Measurements from ENCODE around the gene VPS35L. TPM values are rescaled to one million over a fixed set of nuclear protein-coding genes. Genes with fewer than 3 reads are reported as not detected.

The VPS35L gene
- total RNA-seq, 6 experiments from 2014 or later: 65.6 to 81.9 (median 76.8) TPM

GRCh38 chr16:19694989-19695388 is 139.5 kb downstream of the VPS35L start:
- peaks cover 19% of the 10 kb centered on the region for H3K36me3 Mint-ChIP-seq (ENCODE audit: low read depth)
- DNase-seq: no peak

GRCh38 chr16:19696328-19696727 is 140.8 kb downstream of the VPS35L start:
- peak; percentile 87 for DNase-seq
- no peak overlapping the region for H3K4me3 Mint-ChIP-seq
- peak overlapping the region; percentile 89 for H3K27ac Mint-ChIP-seq
- peaks cover 7% of the 10 kb centered on the region for H3K27me3 Mint-ChIP-seq (ENCODE audit: insufficient read depth)
- peaks cover 27% of the 10 kb centered on the region for H3K36me3 Mint-ChIP-seq (ENCODE audit: low read depth)
- no peak for TF ChIP-seq CTCF (IDR thresholded peaks at IDR 0.05)
- H3K9me3 Mint-ChIP-seq: no peaks in the 10 kb centered on the region
- H3K4me1 Mint-ChIP-seq (ENCODE audit: low read depth): peaks cover 50% of the 10 kb centered on the region

More at GRCh38 chr16:19694989-19695388, 139.5 kb downstream of the VPS35L start:
- Mint-ChIP-seq H3K27ac (no peak overlapping the region), H3K4me1 (ENCODE audit: low read depth) (peaks cover 41% of the 10 kb centered on the region), H3K4me3 (no peak overlapping the region), H3K9me3 (no peaks in the 10 kb centered on the region), H3K27me3 (ENCODE audit: insufficient read depth) (peaks cover 7% of the 10 kb centered on the region)
- no peak for TF ChIP-seq CTCF (IDR thresholded peaks at IDR 0.05)

GRCh38 chr16:19696961-19697360 is 141.5 kb downstream of the VPS35L start:
- TF ChIP-seq CTCF (IDR thresholded peaks at IDR 0.05): no peak
- DNase-seq: no peak
- H3K27me3 Mint-ChIP-seq (ENCODE audit: insufficient read depth): peaks cover 7% of the 10 kb centered on the region
- no peaks in the 10 kb centered on the region for H3K9me3 Mint-ChIP-seq
- peaks cover 23% of the 10 kb centered on the region for H3K36me3 Mint-ChIP-seq (ENCODE audit: low read depth)
- no peak overlapping the region for H3K4me3 Mint-ChIP-seq
- H3K4me1 Mint-ChIP-seq (ENCODE audit: low read depth): peaks cover 49% of the 10 kb centered on the region
- peak overlapping the region; percentile 89 for H3K27ac Mint-ChIP-seq

GRCh38 chr16:19697756-19698318 is 142.3 kb downstream of the VPS35L start:
- H3K27ac Mint-ChIP-seq: peak overlapping the region; percentile 44; the same call in 1 of the 2 replicates
- no peak overlapping the region for H3K4me3 Mint-ChIP-seq
- no peak for TF ChIP-seq CTCF (IDR thresholded peaks at IDR 0.05)
- H3K36me3 Mint-ChIP-seq (ENCODE audit: low read depth): peaks cover 26% of the 10 kb centered on the region
- H3K27me3 Mint-ChIP-seq (ENCODE audit: insufficient read depth): peaks cover 7% of the 10 kb centered on the region
- no peaks in the 10 kb centered on the region for H3K9me3 Mint-ChIP-seq
- no peak for DNase-seq
- H3K4me1 Mint-ChIP-seq (ENCODE audit: low read depth): peaks cover 49% of the 10 kb centered on the region

GRCh38 chr16:19698480-19699465 is 143.3 kb downstream of the VPS35L start:
- H3K4me3 Mint-ChIP-seq: no peak overlapping the region
- peak overlapping the region; percentile 44 for H3K27ac Mint-ChIP-seq
- no peak for DNase-seq
- no peak for TF ChIP-seq CTCF (IDR thresholded peaks at IDR 0.05)
- H3K36me3 Mint-ChIP-seq (ENCODE audit: low read depth): peaks cover 31% of the 10 kb centered on the region
- peaks cover 49% of the 10 kb centered on the region for H3K4me1 Mint-ChIP-seq (ENCODE audit: low read depth)
- peaks cover 7% of the 10 kb centered on the region; the same call in 1 of the 2 replicates for H3K27me3 Mint-ChIP-seq (ENCODE audit: insufficient read depth)
- H3K9me3 Mint-ChIP-seq: no peaks in the 10 kb centered on the region

Data from HFFc6 (cell line).